ENCODE results near the gene GATD1. TPM values are rescaled to one million over a fixed set of nuclear protein-coding genes. Genes with fewer than 3 reads are reported as not detected.

The GATD1 gene
- 10 to 100 TPM; 30.5 to 49.5 (median 39.2) TPM for polyA plus RNA-seq (ENCODE audit: insufficient read length in 10 of 10)
- long read RNA-seq, donor 1, full-length matches to known transcripts = 3 of 8 reads
- long read RNA-seq, donor 1, partial matches to known transcripts = 5 of 8 reads
- long read RNA-seq, donor 1, other reads (novel, unspliced or antisense) = 0 of 8 reads
- long read RNA-seq, donor 2, full-length matches to known transcripts = 2 of 12 reads
- long read RNA-seq, donor 2, partial matches to known transcripts = 10 of 12 reads
- long read RNA-seq, donor 2, other reads (novel, unspliced or antisense) = 0 of 12 reads
- long read RNA-seq, donor 3 = 0 reads
- long read RNA-seq, donor 4, full-length matches to known transcripts = 2 of 2 reads
- long read RNA-seq, donor 4, partial matches to known transcripts = 0 of 2 reads
- long read RNA-seq, donor 4, other reads (novel, unspliced or antisense) = 0 of 2 reads
- long read RNA-seq, donor 5, full-length matches to known transcripts = 6 of 6 reads
- long read RNA-seq, donor 5, partial matches to known transcripts = 0 of 6 reads
- long read RNA-seq, donor 5, other reads (novel, unspliced or antisense) = 0 of 6 reads
- long read RNA-seq, donor 6, full-length matches to known transcripts = 4 of 4 reads
- long read RNA-seq, donor 6, partial matches to known transcripts = 0 of 4 reads
- long read RNA-seq, donor 6, other reads (novel, unspliced or antisense) = 0 of 4 reads
- long read RNA-seq, donor 7, full-length matches to known transcripts = 3 of 3 reads
- long read RNA-seq, donor 7, partial matches to known transcripts = 0 of 3 reads
- long read RNA-seq, donor 7, other reads (novel, unspliced or antisense) = 0 of 3 reads
- long read RNA-seq, donor 8, full-length matches to known transcripts = 6 of 6 reads
- long read RNA-seq, donor 8, partial matches to known transcripts = 0 of 6 reads
- long read RNA-seq, donor 8, other reads (novel, unspliced or antisense) = 0 of 6 reads
- long read RNA-seq, donor 9, partial matches to known transcripts = 0 of 1 reads
- long read RNA-seq, donor 9, other reads (novel, unspliced or antisense) = 0 of 1 reads

GRCh38 chr11:777288-778255 is at the start of gene GATD1:
Gene GATD1, minus strand, starts transcription at chr11:777487. Its CDS starts 25 bp downstream, at chr11:777462.
- peak; percentile 90 to 97 (median 95) for DNase-seq

- no peak for DNase-seq
Measured at GRCh38 chr11:826836-827145, 49.5 kb upstream of the GATD1 start.

GRCh38 chr11:826227-826621 is 48.9 kb upstream of the GATD1 start:
- DNase-seq = no peak

GRCh38 chr11:825366-826226 is 48.3 kb upstream of the GATD1 start:
- DNase-seq = no peak

- DNase-seq = no peak
Measured at GRCh38 chr11:824942-825341, 47.7 kb upstream of the GATD1 start.

GRCh38 chr11:824292-824880 is 47.1 kb upstream of the GATD1 start:
- DNase-seq = peak in 2 of 3 donors; percentile 72 to 80

- no peak for DNase-seq
Measured at GRCh38 chr11:823441-824291, 46.4 kb upstream of the GATD1 start.

GRCh38 chr11:821512-822371 is 44.5 kb upstream of the GATD1 start:
- no peak for DNase-seq

GRCh38 chr11:820655-821511 is 43.6 kb upstream of the GATD1 start:
- DNase-seq = no peak

- DNase-seq = peak in 1 of 3 donors; percentile 83
Measured at GRCh38 chr11:819943-820649, 42.8 kb upstream of the GATD1 start.

- DNase-seq = peak; percentile 83 to 94 (median 90)
Measured at GRCh38 chr11:819129-819931, 42.0 kb upstream of the GATD1 start.

- peak in 1 of 3 donors; percentile 55 for DNase-seq
Measured at GRCh38 chr11:818396-819128, 41.3 kb upstream of the GATD1 start, which contains the start of gene PNPLA2. Gene PNPLA2, plus strand, starts transcription at chr11:818914. Its CDS starts 805 bp downstream, at chr11:819719.

- no peak for DNase-seq
Measured at GRCh38 chr11:816433-816779, 39.1 kb upstream of the GATD1 start.

- no peak for DNase-seq
Measured at GRCh38 chr11:815675-816432, 38.6 kb upstream of the GATD1 start.

All from muscle of back (tissue), 13 donors.